ENCODE data around the gene ACTN4.
"Not testable (repeated sequence)": the region's sequence is repeated elsewhere in the genome, so short reads cannot be mapped to it uniquely, and the experiment has no call there.

ACTN4 gene

DNA sequence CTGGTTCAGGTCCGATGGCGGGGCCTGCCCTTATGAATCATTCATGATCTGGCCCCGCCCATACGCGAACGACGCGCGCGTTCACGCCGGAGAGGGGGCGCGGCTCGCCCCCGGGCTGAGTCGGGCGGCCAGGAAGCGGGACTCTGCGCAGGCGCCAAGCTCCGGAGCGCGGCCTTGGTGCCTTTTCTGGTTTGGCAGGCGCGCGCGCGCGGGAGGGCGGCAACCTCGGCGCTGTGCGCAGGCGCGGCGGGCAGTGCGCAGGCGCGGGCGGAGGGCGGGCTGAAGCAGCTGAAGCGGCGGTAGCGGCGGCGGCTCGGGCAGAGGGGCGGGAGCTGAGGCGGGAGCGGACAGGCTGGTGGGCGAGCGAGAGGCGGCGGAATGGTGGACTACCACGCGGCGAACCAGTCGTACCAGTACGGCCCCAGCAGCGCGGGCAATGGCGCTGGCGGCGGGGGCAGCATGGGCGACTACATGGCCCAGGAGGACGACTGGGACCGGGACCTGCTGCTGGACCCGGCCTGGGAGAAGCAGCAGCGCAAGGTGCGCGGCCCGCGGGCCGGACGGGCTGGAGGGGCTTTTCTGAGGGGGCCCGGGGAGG, at the start of gene ACTN4:
Gene ACTN4 (plus strand): TSS at position 282 of the 598 bp plus-strand sequence. CDS start 97 bp downstream, at position 379.
- peak; percentile 71 to 85 for DNase-seq

DNA sequence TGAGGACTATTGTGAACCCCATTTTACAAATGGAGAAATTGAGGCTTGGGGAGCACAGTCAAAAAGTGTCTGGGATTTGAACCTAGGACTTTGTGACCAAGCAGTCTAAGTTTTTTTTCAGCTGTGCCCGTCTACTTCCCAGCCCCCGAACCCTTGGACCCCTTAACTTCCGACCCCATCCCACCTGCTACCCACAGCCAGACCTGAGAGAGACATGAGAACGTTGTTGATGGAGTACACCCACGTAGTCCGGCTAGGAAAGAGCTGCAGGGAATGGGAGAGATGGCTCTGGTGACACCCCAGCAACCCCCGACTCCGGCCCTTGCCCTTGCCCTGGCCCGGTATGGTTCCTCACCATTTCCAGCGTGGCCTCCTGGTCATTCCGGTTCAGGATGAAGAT, 47.7 kb upstream of the ACTN4 start:
- no peak for DNase-seq

DNA sequence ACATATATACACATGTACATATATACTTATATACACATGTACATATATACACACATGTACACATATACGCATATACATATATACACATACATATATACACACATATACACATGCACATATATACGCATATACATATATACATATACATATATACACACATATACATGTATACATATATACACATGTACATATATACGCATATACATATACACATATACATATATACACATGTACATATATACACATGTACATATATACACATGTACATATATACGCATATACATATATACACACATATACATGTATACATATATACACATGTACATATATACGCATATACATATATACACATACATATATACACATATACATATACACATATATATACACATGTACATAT, 44.6 kb upstream of the ACTN4 start:
- DNase-seq: not testable (repeated sequence)

DNA sequence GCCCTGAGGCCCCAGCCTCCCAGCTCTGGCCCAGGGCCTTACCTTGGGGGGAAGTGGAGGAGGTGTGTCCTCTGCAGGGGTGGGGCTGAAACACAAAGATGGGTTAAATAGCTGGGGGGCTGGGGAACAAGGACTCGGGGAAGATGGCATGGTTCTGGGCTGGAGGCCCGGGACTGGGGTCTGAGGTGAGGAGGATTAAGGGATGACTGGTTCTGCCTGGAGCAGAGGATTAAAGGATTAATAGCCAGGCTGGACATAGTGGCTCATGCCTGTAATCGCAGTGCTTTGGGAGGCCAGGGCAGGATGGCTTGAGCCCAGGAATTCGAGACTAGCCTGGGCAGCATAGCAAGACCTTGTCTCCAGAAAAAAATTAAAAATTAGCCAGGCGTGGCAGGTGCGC, 41.3 kb upstream of the ACTN4 start:
- no peak for DNase-seq

DNA sequence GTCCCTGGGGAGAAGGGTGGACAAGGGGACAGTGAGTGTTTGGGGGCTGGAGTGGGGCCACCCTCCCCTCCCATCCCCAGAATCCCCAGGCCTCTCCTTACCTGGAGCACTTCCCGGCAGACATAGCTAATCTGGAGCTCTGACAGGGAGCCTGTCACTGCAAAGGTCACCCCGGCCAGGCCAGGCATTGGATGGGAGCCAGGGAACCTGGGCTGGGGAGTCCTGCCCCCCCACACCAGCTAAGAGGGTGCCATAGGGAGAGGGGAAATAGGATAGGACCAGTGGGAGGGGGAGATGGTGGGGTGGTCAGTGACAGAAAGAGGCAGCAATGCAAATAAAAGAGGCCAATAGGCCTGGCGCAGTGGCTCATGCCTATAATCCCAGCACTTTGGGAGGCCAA, 33.2 kb upstream of the ACTN4 start:
- no peak for DNase-seq

DNA sequence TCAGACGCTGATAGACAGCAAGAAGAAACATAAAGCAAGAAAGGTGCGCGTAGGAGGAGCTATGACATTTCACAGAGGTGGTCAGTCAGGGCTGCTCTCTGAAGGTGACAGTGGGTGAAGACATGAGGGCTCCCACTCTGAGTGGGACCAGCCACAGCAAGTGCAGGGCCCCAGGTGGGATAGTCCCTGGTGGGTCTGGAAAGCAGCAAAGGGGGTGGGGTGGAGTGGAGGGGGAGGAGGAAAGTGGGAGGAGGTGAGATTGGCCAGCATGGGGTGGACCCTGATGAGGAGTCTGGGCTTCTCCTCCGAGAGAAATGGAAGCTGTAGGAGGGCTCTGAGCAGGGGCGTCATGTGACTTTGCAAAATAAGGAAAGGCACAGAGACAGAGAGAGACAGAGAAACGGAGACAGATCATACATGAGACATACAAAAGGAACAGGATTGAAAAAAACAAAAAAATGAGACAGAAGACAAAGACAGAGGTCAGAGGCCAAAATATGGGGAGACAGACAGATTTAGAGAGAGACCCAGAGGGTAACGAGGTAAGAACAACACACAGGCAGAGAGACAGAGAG, 32.4 kb upstream of the ACTN4 start:
- DNase-seq: no peak

DNA sequence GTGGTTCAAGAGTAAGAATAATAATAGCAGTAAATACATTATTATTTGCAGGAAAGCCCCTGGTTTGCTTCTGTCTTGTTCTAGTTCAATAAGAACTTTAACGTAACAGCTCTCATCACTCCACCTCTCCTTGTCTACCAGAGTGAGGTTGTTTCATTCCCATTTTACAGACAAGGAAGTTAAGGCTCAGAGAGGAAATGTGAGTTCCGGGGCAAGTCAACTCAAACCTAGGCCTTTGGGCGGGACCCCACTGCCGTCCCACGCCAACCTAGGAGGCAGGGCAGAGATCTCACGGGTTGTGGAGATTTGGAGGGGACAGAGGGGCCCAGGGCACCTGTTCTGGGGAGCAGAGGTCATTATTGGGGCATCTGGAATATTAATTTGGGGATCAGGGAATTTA, 31.2 kb upstream of the ACTN4 start:
- no peak for DNase-seq

DNA sequence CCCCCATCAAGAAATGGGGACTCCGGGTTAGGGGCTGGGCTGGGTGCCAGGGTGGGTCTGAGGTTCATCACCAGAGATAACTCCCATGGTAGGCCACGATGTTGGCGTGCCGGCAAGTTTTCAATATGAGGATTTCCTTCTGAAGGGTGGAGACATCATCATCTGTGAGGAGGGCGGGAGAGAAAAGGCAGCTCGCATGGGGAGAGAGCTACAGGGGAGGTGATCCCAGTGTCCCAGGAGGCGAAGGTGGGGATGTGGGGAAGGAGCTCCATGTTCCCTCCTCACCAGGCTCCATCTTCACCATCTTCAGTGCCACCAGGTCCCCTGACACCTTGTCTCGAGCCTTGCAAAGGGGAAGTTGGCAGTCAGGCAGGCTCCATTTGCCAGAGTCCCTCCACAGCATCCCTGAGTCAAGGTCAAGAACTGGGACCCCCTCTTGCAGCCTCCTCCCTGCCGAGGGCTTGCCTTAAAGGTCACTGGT, 30.1 kb upstream of the ACTN4 start:
- no peak for DNase-seq

DNA sequence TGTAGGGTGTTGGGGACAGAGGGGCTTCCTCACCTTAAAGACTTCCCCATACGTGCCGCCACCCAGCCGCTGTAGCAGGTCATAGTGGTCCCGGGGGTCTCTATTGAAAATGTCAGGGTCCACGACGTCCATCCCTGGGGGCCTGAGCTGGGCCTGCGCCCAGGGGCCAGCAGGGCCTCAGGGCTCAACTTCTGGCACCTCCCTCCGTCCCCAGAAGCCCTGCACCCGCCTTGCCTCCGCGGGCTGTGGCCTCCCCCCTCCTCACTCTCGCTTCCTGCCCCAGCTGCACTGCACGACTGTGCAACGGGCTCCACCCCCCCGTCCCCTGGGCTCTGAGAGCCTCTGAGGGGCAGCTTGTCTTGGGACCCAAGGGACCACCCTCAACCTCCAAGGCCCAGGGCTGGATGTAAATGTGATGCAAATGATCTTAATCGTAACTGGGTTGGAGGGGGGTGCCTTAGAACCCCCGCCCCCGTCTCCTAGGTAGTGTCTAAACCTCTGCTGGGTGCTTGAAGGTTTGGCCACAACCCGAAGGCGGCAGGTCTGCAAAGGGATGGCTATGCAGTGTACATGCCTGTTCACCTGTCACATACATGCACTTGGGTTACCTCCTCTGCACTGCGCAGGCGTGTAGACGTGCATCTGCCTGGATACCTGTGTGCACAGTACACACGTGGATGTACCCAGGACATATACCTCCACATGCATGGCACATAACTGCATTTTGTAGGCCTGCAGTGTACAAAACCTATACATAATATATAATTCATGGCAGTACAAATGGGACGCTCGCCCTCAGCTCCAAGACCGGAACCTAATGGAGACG, 29.5 kb upstream of the ACTN4 start, which contains the start of gene MAP4K1:
Gene MAP4K1 (minus strand): TSS at position 190 of the 826 bp plus-strand sequence. CDS start 58 bp downstream, at position 132.
- no peak for DNase-seq

DNA sequence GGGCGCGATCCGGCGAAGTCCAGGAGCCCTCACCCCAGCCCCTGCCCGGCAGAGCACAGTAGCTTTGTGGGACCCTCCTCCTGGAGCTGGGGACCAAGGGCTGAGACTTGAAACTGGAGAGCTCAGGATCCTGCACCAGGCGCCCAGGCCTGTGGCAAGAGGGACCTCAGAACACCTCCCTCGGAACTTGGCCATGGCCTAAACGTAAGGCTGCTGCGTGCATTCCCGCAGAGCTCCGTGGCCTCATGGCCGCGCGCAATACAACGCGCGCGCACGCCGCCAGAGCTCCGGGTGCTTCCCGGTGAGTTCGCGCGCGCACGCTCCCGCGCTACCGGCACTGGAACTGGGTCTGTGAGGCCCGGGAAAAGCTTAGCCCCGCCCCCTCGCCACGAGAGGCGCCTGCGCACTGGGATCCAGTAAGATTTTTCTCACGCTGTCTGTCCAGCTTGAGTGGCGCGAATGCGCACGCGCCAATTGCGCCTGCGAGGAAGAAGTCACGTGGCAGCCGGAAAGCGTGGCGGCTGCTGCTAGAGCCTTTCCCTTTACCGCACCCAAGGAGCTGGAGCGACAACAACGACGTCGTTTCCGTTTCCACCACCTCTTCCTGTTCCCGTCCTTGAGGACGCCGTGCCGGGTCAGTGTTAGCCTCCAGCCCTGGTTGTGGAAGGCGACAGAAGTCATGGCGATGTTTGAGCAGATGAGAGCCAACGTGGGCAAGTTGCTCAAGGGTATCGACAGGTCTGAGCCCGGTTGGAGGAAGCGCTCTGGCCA, 28.7 kb upstream of the ACTN4 start, which contains the start of gene EIF3K:
Gene EIF3K (plus strand): TSS at position 599 of the 771 bp plus-strand sequence. CDS start 81 bp downstream, at position 680.
- DNase-seq: peak; percentile 80 to 95

DNA sequence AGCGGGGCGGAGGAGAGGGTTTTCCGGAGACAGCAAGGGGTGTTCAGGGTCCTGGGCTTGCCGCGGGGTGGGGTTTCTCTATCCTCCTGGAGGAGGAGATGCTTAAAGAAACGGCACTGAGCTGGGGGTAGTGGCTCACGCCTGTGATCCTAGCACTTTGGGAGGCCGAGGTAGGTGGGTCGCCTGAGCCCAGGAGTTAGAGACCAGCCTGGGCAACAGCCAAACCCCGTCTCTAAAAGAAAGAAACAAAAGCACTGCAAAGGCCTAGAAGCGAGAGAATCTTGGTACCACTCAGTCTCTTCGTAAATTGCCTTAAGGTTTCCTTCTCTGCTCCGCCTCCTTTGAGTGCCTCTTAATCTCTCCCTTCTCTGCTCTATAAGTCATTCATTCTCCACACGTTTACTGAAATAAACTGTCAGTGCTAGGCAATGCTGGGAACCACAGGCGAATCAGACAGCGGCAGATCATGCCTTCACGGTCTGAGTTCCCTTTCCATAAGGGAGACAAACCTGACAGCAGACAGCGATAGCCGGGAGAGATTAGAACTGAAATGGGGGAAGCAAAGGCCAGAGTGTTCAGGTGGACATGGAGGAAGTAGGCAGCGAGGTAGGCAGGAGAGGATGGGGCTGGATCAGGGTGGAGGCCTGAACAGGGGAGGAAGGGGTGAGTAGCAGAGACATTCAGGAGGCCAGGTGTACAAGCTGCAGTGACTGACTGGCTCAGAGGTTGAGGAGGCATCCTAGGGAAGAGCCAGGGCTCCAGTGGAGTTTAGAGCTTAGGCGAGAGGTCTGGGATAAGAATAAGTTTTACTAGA, 27.9 kb upstream of the ACTN4 start:
- DNase-seq: no peak

DNA sequence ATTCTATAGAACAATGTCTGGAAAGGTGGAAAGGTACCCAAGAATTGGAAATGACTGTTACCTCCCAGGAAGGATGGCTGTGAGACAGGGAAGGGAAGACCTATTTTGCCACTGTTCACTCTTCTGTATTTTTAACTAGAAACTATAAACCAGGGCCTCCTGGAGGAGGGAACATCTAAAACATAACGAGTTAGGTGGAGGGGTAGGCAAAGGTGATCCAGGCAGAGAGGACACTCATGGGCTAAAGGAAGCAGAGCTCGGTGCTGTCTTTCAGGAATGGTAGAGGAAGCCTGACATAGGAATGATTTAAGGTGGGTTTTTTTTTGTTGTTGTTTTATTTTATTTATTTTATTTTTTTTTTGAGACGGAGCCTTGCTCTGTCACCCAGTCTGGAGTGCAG, 22.6 kb upstream of the ACTN4 start:
- DNase-seq: no peak

DNA sequence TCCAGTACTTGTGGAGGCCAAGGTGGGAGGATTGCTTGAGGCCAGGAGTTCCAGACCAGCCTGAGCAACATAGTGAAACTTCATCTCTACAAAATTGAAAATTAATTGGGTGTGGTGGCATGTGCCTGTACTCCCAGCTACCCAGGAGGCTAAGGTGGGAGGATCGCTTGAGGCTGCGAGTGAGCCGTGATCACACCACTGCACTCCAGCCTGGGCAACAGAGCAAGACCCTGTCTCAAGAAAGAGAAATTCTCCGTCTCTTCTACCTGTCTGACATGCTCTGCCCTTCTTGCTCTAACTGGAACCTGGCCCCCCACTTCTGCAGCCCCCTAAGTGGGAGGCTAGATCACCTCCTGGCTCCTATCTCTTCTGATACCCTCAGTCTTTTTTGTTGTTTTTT, 21.0 kb upstream of the ACTN4 start:
- DNase-seq: no peak

DNA sequence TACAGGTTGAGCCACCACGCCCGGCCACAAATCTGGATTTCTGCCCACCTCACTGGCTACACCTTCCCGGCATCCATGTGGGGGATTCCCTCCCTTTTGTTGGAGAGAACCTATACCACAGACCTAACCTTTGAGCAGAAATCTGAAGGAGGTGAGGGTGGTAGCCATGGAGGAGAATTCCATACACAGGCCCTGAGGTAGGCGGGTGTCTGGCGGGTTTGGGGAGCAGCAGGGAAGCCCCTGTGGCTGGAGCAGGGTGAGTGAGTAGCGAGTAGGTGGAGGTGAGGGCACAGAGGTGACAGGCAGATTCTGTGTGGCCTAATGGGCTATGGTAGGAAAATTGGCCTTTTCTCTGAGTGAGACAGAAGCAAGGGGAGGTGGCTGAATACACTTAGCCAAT, 17.9 kb upstream of the ACTN4 start:
- no peak for DNase-seq

DNA sequence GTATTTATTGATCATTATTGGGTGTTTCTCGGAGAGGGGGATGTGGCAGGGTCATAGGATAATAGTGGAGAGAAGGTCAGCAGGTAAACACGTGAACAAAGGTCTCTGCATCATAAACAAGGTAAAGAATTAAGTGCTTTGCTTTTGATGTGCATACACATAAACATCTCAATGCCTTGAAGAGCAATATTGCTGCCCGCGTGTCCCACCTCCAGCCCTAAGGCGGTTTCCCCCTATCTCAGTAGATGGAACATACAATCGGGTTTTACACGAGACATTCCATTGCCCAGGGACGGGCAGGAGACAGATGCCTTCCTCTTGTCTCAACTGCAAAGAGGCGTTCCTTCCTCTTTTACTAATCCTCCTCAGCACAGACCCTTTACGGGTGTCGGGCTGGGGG, 16.1 kb upstream of the ACTN4 start:
- DNase-seq: not testable (repeated sequence)

DNA sequence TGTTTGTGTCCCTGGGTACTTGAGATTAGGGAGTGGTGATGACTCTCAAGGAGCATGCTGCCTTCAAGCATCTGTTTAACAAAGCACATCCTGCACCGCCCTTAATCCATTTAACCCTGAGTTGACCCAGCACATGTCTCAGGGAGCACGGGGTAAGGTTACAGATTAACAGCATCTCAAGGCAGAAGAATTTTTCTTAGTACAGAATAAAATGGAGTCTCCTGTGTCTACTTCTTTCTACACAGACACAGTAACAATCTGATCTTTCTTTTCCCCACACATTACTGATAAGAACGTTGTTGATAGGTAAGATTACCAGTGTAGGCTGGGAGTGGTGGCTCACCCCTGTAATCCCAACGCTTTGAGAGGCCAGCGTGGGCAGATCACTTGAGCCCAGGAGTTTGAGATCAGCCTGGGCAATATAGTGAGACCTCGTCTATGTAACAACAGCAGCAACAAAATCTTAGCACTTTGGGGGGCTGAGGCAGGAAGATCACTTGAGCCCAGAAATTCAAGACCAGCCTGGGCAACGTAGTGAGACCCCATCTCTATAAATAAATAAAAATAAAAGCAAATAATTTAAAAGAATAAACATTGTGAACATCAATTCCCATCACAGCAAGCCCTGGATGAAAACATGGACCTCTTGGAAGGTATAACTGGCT, 15.5 kb upstream of the ACTN4 start:
- DNase-seq: not testable (repeated sequence)

DNA sequence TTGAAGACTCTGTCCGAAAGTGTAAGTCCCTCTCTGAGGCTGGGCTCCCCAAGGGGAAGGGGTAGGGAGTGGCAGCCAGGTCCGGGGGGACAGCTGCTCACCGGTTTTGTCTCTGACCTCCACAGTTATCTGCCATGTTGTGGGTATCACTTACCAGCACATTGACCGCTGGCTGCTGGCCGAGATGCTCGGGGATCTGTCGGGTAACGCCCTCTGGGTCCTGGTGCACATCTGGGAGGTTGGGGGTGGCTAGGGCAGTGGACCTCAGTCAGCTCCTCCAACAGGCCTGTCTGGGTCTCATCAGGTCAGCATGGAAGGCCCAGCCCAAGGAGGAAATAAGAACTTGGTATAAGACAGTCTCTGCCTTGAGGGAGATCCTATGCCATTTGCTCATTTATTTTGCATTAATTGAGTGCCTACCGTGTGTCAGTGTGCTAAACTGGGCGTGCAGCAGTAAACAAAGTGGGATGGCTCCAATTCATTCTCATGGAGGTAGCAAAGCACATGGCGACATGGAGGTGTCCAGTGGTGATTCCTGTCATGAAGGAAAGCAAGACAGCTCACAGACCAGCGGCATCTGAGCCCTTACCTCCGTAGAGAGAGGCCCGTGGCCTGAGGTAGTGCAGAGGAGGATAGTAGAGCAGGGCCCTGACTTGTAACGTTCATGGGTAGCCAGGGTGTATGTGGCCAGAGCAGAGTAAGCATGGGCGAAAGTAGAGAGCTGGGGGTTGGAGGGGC, 14.8 kb upstream of the ACTN4 start:
- no peak for DNase-seq

DNA sequence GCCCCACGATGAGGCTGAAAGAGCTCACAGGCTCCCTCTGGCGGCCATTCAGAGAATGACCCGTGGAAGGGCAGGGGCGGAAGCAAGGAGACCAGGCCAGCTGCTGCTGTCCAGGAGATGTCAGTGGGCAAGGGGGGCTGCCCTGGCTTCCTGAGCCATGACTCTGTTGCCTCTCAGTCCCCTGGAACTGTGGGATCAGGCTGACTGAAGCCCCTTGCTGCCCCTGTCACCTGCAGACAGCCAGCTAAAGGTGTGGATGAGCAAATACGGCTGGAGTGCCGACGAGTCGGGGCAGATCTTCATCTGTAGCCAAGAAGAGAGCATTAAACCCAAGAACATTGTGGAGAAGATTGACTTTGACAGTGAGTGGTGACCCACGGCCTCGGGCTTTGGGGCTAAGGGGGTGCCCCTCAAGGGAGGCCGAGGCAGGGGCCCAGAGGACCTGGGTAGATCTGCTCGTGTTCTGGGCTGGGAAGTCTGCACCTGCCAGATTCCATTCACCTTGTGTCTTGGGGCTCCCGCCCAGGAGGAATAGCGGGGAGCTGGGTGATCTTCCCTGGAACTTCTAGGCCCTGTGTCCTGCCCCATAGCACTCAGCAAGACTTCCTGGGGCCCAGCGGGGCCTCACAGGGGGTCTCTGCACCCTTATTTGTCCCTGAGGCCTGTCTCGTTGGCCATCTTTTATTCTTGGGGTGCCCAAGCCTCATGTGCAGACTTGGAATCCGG, 12.5 kb upstream of the ACTN4 start:
- peak in 1 of 2 experiments; percentile 51 for DNase-seq

DNA sequence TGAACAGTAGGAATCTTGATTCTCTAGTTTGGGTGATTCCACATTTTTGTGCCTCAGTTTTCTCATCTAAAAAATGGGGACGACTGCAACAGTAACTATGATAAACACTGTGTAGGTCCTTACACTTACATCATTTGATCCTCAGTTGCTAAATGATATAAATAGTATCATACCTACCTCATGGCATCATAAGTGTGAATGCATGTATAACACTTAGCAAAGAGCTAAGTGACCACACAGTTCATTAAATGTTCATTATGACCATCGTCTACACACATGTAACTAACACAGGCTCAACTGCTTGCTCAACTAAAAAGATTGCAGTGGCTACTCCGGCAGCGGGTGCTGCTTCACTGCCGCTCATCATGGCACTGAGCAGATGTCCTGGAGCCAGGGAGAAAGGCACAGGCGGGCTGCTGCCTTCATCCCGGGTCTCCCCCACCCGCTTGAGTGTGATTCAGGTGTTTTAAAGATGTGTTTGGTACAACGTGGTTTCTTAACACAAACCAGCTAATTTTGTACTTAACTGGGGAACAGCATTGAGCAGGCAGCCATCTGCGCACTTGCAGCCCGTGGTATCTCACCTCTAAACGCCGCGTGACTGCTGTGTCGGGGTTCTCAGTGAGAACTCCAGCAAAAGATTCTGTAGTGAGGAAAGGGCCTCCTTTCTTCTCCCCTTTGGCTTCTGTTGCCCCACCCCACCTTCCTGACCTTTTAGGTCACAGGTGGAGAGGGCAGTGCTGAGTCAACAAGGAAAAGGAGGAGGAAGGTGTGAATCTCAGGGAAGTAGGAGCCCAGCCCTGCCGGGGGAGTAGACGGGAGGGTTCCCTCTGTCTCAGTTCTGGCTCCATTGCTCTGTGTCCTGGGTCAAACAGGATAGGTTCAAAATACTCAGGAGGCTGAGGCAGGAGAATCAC, 11.7 kb upstream of the ACTN4 start:
- DNase-seq: no peak

All from SW 1271 (cell line).